GDM1 (cell line): ENCODE results near the gene AMN.

Source experiments
- DNase-seq: peaks from one replicate; lab custom pipeline; 2025; lab: John Stamatoyannopoulos, UW

AMN gene

GRCh38 chr14:102928412-102929240 lies 6.2 kb downstream of the AMN start:
- DNase-seq: no peak

GRCh38 chr14:102929241-102930137 lies 7.0 kb downstream of the AMN start:
- no peak for DNase-seq

DNA sequence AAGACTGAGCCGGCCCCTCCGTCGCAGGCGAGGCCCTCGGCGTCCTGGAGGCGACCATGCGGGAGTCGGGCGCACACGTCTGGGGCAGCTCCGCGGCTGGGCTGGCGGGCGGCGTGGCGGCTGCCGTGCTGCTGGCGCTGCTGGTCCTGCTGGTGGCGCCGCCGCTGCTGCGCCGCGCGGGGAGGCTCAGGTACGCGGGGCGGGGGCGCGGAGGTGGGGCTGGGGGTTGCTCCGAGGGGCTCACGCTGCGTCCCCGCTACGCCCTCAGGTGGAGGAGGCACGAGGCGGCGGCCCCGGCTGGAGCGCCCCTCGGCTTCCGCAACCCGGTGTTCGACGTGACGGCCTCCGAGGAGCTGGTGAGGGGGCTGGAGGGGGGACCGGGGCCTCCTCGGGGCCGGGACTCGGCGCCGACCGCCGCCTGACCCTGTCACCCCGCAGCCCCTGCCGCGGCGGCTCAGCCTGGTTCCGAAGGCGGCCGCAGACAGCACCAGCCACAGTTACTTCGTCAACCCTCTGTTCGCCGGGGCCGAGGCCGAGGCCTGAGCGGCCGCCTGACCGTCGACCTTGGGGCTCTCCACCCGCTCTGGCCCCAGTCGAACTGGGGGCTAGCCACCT lies 7.8 kb downstream of the AMN start:
- DNase-seq: no peak

DNA sequence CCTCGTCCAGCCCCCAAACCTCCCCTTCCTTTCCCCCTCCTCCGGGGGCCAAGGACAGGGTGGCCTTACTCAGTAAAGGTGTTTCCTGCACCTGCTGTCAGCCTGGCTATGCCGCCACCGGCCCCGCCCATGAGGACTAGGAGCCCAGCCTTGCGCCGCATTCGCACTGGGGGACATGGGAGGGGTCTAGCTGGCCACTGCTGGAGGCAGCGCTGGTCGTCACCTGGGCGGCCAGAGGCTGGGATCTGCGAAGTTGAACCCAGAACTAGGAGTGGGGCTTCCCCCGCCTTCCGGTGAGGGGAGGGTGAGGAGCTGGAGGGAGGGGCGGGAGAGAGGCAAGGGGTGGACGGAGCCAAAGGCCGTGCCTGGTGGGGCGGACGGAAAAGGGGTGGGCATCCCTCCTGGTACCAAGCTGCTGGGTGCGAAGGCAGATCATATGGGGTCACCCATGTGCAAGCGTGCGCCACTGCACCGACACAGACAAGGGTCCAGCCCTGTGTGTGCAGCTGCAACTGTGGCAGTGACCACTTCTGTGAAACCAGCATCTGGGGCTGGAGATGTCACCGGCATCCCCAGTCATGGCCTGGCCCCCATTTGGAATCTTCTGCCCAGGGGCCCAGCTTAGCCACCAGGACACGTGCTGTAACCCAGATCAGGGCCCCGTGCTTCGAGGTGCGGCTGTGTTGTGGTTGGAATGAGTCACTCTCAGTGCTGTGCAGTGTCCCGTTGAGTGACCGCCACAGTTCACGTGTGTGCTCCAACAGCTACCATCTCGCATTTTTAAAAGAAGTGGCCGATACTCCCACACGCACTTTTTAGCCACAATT lies 8.5 kb downstream of the AMN start:
- DNase-seq: no peak

DNA sequence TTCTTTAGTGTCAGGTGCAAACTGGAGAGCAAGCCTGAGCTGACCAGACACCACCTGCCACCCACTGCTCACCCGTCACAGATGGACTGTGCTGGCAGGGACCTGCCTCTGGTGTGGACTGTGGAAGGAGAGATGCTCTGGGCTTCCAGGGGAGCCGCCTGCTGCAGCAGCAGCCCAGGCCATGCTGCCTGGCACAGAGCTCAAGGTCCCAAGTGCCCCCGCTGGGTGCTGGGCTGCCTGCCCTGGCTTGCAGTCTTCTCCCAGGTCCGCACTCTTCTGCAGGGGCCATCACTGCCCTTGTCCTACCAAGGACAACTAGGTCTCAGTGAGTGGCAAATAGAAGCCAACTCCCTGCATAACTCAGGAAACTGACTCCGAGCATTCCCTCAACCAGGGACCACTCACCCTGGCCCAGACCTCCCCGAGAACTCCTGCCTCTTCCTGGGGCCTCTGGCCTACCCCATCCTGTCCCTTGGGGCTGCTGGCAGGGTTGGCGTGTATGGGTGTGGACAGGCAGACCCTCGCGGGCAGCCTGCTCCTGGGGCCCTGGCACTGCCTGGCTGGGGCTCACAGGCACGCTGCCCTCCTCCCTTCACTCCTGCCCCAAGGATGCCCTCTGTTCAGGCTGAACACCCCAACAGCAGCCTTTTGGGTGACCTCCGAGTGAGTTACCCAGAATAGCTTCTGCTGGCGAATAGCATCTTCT lies 9.3 kb downstream of the AMN start:
- no peak for DNase-seq

DNA sequence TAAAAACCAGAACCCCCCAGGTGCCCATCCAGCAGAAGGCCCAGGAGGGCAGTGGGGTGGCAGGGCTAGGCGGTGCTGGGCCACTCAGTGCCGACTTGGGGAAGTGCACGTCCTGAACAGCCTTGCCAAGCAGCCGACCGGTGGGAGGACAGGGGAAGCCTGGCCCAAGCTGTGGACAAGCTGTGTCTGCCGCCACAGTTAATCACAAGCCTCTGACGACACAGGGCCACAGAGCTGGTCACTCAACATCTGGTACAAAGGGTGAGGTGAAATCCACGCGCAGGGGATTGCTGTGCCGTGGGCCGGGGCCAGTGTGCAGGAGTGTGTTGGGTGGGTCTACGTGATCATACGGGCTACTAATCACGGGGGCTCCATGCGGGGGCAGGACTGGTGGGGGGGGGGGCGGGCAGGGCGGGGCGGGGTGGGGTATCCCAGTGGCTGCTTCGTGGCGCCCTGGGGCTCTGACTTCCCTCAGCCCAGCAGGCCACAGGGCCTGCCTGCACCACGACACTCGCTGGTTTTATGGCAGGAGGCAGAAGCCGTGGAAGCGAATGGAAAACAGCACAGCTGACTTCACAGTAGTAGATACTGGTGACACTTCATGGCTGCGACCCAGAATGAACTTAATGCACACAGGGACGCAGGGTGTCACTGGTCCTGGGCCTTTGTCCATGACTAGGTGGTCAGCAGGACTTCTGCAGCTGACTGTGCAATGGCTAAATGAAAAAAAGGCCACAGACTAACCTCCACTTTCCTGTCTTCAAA lies 10.2 kb downstream of the AMN start:
- no peak for DNase-seq

- no peak for DNase-seq
Observed at GRCh38 chr14:102933618-102934231, 11.3 kb downstream of the AMN start.

DNA sequence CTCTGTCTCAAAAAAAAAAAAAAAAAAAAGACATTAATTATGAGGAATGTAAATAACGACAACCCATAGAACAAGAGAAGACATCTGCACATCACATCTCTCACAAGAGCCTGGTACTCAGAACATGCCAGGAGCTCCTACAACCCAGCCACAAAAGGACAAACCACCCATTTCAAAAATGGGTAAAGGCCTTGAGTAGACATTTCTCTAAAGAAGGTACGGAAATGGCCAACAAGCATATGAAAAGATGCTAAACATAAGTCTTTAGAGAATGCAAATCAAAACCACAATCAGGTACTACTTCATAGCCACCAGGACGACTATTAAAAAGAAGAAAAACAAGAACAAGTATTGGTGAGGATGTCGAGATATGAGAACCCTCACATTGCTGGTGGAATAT lies 13.3 kb downstream of the AMN start:
- no peak for DNase-seq

GRCh38 chr14:102937331-102938175 lies 15.1 kb downstream of the AMN start:
- DNase-seq: no peak

DNA sequence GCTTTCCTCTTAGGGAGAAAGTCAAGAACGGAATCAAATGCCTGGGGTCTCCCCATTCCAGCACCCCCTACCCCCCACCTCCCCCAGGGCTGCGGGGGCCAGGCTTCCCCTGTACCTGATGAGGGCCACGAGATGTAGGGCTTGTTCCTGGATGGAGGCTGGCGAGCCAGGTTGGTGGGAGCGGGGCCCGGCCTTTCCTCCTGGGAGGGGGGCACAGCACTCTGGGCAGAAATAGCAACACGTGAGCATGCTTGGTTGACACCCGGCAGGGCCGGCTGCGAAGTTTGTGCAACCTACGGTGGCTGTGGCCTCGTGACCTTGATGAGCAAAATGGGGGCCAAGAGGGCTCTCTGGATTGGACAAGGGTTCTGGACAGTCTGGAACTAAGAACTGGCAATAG lies 15.7 kb downstream of the AMN start:
- DNase-seq: no peak

GRCh38 chr14:102939329-102939728 lies 16.9 kb downstream of the AMN start:
- no peak for DNase-seq

DNA sequence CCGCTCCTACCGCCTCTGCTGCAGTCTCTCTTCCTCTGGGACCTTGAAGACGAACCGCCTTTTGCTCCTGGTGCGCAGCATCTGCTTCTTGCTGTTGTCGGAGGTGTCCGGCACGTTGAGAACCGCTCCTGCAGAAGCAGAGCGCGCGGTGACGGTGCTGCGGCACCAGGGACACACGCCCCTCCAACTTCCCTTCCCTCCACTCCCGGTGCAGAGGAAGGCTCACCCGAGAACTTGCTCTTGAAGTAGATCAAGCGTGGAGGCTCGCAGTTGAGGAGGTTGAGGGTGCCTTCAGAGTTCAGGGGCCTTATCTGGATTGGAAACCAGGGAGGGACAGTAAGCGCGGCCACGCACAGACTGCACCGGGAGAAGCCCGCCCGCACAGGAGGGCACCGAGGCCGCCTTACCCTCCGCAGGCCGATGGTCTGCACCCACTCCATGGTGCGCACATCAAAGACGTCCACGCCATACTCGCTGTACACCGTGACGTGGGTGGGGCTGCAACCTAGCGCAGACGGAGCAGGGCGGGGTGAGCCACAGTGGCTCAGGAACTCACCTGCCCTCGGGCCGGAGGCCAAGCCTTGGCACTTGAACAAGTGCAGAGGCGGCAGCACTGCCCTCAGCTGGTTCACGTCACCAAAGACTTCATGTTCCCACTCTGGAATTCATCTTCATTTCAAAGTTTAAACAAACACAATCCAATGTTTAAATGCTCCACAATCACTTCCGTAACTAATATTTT lies 17.5 kb downstream of the AMN start:
- DNase-seq: no peak

DNA sequence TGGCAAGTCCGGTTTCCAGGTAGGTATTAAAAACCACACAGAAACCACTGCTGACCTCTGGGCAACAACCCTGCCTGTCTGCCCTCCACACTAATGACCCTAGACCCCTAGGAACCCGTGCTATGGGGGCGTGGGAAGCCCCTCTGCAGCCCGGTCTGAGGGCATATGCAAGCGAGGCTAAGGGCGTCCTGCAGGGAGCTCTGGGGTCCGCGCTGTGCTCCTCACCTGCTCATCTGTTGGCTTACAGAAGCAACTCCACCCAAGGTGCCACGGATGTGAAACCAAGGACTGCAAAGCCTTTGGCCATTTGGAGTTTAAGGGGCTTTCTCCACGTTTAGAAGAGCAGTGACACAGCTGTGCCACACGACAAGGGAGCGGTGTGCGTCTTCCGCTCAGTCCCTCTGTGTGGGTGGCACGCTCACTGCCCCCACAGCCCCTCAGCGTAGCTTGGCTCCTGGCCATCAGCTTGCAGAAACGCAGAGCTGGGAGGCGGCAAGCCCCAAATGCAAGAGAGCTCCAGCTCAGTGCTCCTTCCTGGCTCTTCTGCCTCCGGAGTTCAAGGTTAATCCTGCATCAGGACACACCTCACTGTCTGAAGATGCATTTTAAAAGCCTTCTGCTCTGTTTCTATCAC lies 18.4 kb downstream of the AMN start:
- DNase-seq: no peak

- DNase-seq: no peak
Observed at GRCh38 chr14:102941419-102942011, 19.1 kb downstream of the AMN start.

- DNase-seq: no peak
Observed at GRCh38 chr14:102942069-102942468, 19.6 kb downstream of the AMN start.

DNA sequence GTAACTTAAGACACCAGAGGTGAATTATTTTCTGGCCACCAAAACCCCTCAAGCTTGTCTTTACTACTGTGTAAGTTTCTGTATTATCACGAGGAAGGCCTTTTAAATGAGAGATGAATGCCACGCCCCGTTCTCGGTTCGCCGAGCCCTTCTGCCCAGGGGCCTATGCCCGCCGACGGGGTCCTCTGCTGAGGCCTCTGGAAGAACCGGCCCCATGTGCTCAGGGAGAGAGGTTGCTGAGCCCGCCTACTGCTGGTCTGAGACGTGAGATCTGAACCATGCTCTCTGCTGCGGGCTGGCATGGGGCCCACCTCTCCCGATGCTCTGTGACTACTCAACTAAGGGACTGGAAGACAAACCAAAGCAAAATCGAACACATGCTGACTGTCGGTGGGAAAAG lies 21.0 kb downstream of the AMN start:
- no peak for DNase-seq

DNA sequence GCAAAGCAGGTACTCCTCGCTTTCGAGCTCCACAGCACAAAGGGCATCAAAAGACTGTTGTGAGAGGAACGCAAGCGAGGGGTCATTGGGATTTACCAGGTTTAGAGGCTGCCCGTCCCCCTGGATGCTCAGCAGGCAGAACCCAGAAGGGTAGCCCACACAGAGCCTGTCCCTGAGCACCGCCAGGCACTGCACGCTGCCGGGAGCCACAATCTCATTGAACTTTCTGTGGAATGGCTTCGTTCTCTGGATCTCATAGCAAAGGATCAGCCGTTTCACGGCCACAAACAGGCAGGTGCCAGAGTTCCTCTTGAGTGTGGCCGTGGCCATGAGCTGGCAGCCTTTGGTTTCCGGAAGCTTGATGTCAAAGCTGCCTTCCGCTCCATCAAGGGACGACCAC lies 21.5 kb downstream of the AMN start:
- DNase-seq: no peak
